Left lobe of liver (tissue), 2 donors: ENCODE data around the gene SRC. TPM values are rescaled to one million over a fixed set of nuclear protein-coding genes. Genes with fewer than 3 reads are reported as not detected.
A peak's percentile ranks its signal among the peaks of the same experiment; 100 is the strongest.

ENCODE experiments used
- ATAC-seq: fragments of 200-7000 bp; cut with Tn5 transposase; one replicate; pipeline ENCODE4 v1.9.1; 2020; ENCODE audit warnings: mild to moderate bottlenecking, moderate library complexity
- DNase-seq: peaks from one replicate; pipeline ENCODE4 v3.0.0-alpha.2; 2020; ENCODE audit warnings: low spot score
- total RNA-seq: library from RNA; stranded (reverse); gene quantifications from one replicate; pipeline ENCODE4 v1.2.1, GENCODE V29; 2021
- donor health status: DM: no; HTN: no; CAD: no; lungs with moderate emphysema.
- donor health status: DM: no; HTN: yes; CAD: no.

Gene SRC
- total RNA-seq, 1 donor from 2014 or later, result 9.6 TPM

- ATAC-seq (no peak), DNase-seq (no peak)
Observed at GRCh38 chr20:37348792-37349516, 3.0 kb downstream of the SRC start.

DNA sequence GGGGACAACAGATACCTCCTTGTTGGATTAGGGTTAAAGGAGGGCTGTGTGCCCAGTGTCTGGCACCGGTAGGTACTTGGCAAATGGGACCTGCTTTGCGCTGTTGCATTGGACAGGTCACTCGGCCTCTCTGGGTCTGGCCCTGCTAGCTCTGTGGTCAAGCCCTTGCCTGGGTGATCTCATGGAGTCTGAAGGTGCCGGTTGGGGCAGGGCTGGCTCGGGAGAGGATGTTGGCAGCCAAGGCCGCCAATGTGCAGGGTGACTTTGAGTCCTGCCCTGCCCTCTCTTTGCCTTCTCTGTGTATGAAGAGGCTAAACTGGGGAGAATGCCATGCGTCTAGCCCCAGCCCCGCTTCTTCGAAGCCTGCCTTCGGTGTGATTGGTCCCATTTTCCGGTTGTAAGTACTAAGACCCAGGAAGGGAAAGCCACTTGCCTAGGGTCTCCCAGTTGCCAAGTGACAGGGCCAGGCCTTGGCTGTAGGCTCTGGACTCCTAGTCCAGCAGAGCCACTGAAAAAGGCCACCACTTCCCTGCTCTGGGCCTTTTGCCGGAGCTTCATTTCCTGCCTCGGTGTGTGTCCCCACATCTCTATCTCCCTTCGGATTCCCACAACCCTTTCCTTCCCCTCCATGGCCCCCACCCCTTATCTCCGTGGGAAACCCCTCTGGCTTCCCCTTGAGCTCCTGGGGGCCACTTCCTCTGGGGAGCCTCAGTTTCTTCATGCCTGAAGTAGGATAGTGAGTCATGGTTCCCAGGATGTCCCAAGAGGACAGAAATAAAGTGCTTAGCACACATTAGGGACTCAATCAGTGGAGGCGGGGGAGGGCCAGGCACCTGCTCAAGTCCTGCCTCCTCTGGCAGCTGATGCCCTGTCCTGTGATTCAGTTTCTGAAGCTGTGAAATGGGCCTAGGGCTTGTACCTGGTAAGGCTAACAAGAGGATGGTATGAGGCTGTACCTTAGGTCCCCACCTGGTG is 3.9 kb downstream of the SRC start:
- ATAC-seq (no peak), DNase-seq (no peak)

- DNase-seq, result no peak
- ATAC-seq, result no peak
Observed at GRCh38 chr20:37350649-37351574, 5.0 kb downstream of the SRC start.

DNA sequence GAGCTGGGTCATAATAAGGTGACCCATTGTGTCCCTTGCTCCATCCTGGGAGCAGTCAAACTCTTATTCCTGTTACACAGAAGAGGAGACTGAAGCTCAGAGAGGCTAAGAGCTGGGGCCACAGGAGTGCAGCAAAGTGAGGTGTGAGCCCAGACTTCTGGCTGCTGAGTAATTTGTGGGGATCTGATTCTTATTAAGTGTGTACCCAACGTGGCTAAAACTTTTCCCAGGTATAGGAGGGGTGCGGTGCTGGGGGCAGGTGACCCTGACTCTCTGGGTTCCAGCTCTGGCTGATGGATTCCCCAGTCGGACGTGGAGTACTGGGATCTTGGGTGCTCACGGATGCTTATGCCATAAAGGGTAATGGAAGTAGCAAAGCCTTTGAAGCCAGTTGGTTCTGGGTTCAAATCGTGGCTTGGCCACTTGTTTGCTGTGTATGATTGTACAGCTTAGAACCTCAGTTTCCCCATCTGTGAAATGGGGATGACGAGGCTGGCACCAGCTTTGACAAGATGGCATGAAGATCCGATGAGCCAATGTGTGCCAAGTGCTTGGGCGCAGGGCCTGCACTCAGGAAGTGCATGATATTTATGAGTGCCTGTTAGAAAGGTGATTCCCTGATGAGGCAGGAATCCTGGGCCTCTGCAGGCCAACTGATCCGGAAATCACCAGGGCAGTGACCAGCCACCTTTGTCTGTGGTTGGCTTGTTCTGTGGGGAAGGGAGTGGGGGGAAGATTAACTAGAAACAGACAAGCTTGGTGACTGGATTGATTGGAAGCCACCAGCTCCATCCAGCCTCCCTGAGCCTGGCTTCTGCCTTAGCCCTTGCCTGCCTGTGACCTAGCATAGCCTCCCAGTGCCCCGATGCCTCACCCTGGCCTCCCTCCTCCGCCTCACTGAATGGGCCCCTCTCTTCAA is 6.0 kb downstream of the SRC start:
- DNase-seq (no peak), ATAC-seq (no peak)

DNA sequence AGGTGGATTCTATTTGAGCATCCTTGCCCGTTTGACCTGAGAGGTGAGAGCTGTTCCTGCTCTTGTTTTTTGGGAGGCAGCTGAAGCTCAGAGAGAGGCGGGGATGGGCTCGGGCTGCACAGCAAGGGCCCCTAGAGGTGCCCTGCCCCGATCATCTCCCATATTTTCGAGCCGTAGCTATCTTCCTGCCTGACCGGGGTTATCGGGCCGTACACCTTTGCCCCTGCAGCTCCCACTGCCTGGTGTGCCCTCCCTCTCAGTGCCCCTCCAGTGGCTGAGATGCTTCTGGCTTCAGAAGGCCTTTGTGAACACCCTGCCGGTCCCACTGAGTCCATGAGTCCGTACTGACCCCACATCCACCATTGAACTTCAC is 6.7 kb downstream of the SRC start:
- DNase-seq (no peak), ATAC-seq (no peak)

GRCh38 chr20:37353285-37353849 is 7.4 kb downstream of the SRC start:
- no peak for DNase-seq

GRCh38 chr20:37354210-37355195 is 8.6 kb downstream of the SRC start:
- ATAC-seq (no peak), DNase-seq (no peak)

More at GRCh38 chr20:37353285-37353849, 7.4 kb downstream of the SRC start:
- ATAC-seq, result no peak

DNA sequence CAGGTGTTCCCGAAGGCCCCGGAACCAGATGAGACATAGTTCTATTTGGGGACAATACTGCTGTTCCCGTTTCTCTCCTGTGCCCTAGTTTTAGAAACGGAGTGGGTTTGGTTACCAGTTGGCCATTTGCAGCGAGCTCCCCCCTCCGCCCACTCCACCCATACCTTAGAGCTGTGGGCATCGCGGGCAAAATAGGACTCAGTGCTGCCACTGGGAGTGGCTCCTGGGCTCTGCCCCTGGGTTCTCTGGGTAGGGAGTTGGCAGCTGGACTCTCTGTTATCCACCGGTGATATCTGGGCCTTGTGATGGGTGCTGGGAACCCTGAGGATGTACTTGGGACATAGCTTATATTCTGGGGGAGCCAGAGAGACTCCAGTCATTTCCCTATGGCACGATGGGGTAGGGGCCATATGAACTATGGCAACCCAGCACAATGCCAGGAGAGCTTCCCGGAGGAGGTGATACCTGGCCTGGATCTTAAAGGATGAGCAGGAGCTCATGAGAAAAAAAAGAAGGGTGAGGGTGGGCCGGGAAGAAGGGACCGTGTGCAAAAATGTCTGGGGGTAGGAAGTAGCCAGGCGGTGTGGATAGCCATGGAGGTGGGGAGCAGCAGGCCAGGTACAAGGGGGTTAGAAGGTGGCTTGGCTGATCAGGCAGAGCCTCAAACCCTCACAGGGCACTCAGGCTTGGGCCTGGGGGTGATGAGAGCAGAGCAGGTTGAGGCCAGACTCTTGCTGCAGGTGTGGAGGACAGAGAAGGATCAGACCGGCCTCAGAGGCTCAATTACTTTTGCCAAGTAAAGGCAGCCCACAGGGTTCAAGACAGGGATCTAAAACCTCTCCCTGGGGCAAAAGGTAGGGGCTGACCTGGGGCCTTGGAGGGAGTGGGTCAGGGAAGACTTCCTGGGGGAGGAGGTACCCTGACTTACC is 9.6 kb downstream of the SRC start:
- no peak for DNase-seq
- no peak for ATAC-seq

DNA sequence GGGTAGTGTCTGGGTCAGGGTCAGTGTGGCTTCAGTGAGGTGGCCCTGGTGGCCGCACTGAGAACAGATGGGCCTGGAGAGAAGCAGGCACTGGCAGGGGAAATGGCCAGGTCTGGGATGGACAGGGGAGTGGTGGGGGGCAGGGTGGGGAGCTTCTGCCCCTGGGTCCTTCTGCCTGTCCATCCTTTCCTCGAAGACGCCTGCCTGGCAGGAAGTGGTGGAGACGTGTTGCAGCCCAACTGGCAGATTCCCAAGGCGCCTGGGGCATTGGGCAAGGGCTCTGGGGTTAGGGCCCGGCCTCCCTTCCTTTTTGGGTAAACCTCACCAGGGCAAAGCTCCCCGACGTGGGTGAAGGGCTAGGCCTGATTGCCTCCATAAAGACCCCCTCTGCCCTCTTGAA is 10.4 kb downstream of the SRC start:
- DNase-seq (no peak), ATAC-seq (peak; percentile 49)

DNA sequence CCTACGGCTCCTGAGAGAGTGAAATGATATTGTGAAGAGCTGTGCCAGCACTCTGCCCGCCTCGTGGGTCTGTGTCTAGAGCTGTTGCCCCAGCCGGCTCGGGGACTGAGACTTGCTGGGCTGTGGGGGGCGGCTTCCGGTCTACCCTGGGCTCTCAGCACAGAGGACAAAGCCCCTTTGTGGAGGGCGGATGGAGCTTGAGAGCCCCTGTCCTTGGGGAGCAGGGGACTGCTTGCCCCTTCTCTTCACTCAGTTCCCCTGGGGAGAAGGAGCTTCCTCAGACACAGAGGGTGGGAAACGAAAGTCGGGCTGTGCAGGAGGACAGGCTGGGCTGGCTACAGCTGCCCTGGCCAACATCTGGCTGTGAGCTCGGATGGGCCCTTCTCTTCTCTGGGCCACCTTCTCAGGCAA is 11.0 kb downstream of the SRC start:
- ATAC-seq, result peak; percentile 19
- DNase-seq, result no peak

GRCh38 chr20:37357481-37358365 is 11.8 kb downstream of the SRC start:
- DNase-seq, result no peak
- ATAC-seq, result peak; percentile 27

GRCh38 chr20:37358366-37359150 is 12.6 kb downstream of the SRC start:
- ATAC-seq, result no peak
- no peak for DNase-seq

DNA sequence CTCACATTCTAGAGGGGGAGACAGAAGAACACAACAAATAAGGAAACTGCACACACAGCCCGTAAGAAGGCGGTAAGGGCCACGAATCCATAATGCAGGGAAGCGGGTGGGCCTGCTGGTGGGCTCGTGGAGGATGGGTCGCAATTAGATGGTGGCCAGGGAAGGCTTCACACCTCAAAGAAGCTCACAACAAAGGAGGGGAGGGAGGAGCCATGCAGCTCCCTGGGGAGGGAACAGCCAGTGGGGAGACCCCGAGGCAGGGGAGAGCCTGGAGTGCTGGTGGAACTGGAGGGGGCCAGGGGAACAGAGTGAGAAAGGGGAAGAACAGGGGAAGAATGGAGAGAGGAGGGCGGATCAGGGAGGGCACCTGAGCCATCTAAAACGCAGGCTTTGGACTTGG is 13.4 kb downstream of the SRC start:
- no peak for ATAC-seq

GRCh38 chr20:37359836-37360235 is 13.9 kb downstream of the SRC start:
- ATAC-seq (no peak), DNase-seq (no peak)

More for the DNA sequence above, 13.4 kb downstream of the SRC start:
- DNase-seq, result no peak

DNA sequence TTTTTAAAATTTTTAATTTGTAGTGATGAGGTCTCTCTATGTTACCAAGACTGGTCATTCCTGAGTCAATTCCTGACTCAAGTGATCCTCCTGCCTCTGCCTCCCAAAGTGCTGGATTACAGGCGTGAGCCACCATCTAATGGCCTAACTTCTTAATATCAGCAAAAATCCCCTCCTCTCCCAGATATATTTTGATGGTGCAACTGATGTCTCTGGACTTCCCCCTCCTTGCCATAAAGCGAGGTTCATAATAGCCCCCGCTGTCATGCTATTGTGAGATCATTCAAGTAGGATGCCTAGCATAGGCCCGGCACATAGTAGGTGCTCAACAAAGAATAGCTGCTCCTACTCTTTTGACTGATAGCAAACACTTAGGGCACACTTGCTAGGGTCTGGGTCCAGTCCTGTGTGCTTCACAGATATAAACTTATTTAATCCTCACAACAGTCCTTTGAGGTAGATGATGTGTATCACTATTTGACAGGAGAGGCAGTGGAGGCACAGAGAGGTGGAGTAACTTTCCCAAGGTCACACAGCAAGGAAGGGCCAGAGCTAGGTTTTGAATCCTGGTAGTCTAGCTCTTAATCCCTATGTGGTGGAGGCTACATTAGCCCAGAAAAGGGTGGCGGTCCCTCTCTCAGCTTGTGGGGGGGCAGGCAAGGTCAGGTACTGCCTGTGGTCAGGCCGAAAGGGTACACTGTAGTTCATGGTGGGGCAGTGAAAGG is 14.6 kb downstream of the SRC start:
- ATAC-seq (no peak), DNase-seq (no peak)
